GM20000 (cell line): ENCODE results near the gene PLA2G6.
A peak's percentile ranks its signal among the peaks of the same experiment; 100 is the strongest.

Experiments used
- DNase-seq: peaks from one replicate; pipeline ENCODE4 v3.0.0; 2012; ENCODE audit warnings: low spot score
- TF ChIP-seq, protein P1 (sequence below): IDR thresholded peaks from 2 replicates; pipeline ENCODE4 v1.5.1; 2012; ENCODE audit warnings: mild to moderate bottlenecking, control low read depth; ENCODE audit errors: extremely low read depth, missing control alignments

The PLA2G6 gene

GRCh38 chr22:38211556-38211955 lies 29.9 kb upstream of the PLA2G6 start:
- no peak for DNase-seq
- TF ChIP-seq, protein P1, sequence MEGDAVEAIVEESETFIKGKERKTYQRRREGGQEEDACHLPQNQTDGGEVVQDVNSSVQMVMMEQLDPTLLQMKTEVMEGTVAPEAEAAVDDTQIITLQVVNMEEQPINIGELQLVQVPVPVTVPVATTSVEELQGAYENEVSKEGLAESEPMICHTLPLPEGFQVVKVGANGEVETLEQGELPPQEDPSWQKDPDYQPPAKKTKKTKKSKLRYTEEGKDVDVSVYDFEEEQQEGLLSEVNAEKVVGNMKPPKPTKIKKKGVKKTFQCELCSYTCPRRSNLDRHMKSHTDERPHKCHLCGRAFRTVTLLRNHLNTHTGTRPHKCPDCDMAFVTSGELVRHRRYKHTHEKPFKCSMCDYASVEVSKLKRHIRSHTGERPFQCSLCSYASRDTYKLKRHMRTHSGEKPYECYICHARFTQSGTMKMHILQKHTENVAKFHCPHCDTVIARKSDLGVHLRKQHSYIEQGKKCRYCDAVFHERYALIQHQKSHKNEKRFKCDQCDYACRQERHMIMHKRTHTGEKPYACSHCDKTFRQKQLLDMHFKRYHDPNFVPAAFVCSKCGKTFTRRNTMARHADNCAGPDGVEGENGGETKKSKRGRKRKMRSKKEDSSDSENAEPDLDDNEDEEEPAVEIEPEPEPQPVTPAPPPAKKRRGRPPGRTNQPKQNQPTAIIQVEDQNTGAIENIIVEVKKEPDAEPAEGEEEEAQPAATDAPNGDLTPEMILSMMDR = no peak

DNA sequence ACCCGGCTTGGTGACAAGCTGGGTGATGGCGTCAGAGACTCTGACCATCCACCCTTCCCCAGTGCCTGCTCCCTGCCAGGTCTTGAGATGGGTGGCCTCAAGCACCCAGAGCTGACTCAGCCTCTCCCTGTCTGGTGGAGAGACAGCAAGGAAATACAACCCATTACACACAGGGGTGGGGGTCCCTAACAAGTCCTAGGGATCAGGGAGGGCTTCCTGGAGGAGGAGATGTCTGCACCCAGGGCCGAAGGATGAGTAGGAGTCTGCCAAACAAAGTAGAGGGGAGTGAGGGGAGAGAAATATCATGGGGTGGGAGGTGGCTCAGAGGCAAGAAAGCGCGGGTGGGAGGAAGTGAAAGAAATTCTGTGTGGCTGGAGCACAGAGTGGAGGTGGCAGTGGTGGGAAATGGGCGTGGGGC lies 26.9 kb upstream of the PLA2G6 start:
- no peak for DNase-seq

GRCh38 chr22:38207898-38208432 lies 26.3 kb upstream of the PLA2G6 start:
- no peak for DNase-seq
- TF ChIP-seq, protein P1 = no peak

More for the DNA sequence above, 26.9 kb upstream of the PLA2G6 start:
- TF ChIP-seq, protein P1 = no peak

DNA sequence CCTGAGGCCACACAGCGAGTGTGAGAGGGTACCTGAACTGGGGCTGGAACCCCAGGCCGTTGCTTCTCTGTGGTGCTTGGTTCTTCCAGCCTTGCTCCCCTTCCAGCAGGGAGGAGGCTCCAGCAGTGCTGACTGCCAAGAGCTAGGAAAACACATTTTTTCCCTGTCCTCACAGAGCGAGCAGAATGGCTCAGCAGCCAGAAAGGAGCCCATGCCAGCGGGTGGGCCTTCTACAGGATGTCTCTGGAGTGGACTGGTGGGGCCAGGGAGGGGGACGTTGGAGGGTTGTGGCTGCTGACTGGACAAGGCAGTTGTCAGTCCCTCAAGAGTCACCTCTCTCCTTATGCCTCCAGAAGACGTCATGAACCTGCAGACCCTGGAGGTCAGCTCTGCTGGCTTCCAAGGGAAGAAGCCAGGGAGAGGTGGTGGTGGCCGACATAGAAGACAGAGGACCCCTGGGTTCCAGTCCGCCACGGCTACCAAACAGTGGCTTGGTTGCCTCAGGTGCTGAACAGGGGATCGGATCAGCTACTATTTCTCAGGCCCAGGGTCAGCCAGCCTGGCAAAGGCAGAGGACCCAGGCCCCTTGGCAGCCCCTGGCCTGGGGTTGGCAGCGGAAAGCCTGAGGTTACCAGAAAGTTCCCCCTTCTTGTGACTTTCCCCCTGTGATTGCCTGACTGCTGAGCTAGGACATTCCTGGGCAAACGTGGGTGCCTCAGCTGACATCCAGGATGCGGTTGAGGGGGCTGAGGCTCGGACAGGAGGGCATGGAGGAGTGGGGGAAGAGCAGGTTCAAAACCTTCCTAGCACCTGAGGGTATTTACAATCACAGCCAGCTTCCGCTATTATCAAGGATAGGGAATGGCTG lies 23.9 kb upstream of the PLA2G6 start:
- peak; percentile 5 for DNase-seq

GRCh38 chr22:38204784-38205183 lies 23.2 kb upstream of the PLA2G6 start:
- DNase-seq = peak; percentile 64

More for the DNA sequence above, 23.9 kb upstream of the PLA2G6 start:
- TF ChIP-seq, protein P1 = no peak

GRCh38 chr22:38203855-38204514 lies 22.4 kb upstream of the PLA2G6 start:
- peak; percentile 18 for DNase-seq
- TF ChIP-seq, protein P1 = no peak

More at GRCh38 chr22:38204784-38205183, 23.2 kb upstream of the PLA2G6 start:
- TF ChIP-seq, protein P1 = no peak
